Astrocyte (in vitro differentiated cells and primary cell): ENCODE measurements around the gene KRT86.

Experiments
- EZH2 ChIP-seq: IDR thresholded peaks from 2 replicates; pipeline ENCODE4 v1.6.1; 2012; ENCODE audit warnings: mild to moderate bottlenecking, low read length, inconsistent platforms; ENCODE audit not compliant: insufficient read depth
- TF ChIP-seq, protein P1 (sequence below): IDR thresholded peaks from 2 replicates; pipeline ENCODE4 v1.5.1; 2011; ENCODE audit warnings: low read depth, mild to moderate bottlenecking, inconsistent platforms, low read length, moderate library complexity; ENCODE audit not compliant: insufficient read depth

DNA sequence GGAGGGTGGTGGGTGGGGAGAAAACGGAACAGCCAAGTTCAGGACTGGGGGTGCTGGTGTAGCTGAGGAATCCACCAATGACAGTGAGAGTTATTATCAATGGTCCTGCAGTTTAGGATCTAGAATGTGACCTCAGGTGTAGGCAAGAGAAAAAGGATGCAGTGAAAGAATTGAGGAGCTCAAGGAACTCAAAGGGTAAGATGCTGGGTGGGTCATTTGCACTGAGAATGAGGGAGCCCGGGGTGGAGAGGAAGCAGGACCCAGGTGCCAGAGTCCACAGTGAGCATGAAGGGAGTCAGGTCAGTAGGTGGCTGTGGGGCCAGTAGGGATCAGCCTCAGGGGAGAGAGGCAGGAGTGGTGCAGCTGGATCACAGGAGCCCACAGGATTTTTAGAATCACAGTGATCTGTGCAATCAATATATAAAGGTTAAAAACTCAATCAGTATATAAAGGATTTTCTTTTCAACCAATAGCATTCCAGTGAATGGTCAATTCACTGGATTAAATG lies 44.6 kb upstream of the KRT86 start:
- TF ChIP-seq, protein P1, sequence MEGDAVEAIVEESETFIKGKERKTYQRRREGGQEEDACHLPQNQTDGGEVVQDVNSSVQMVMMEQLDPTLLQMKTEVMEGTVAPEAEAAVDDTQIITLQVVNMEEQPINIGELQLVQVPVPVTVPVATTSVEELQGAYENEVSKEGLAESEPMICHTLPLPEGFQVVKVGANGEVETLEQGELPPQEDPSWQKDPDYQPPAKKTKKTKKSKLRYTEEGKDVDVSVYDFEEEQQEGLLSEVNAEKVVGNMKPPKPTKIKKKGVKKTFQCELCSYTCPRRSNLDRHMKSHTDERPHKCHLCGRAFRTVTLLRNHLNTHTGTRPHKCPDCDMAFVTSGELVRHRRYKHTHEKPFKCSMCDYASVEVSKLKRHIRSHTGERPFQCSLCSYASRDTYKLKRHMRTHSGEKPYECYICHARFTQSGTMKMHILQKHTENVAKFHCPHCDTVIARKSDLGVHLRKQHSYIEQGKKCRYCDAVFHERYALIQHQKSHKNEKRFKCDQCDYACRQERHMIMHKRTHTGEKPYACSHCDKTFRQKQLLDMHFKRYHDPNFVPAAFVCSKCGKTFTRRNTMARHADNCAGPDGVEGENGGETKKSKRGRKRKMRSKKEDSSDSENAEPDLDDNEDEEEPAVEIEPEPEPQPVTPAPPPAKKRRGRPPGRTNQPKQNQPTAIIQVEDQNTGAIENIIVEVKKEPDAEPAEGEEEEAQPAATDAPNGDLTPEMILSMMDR, result no peak
- TF ChIP-seq EZH2, result no peak
